ENCODE data around the gene PTBP2.

The PTBP2 gene

GRCh38 chr1:96713649-96714048, 7.9 kb upstream of the PTBP2 start:
- no peak for TF ChIP-seq ELF4 (IDR thresholded peaks at IDR 0.05)
- no peak for TF ChIP-seq NFRKB (IDR thresholded peaks at IDR 0.05)
- no peak for TF ChIP-seq BHLHE40 (IDR thresholded peaks at IDR 0.05; ENCODE audit: borderline replicate concordance)
- TF ChIP-seq FOXK2 (IDR thresholded peaks at IDR 0.05) = no peak
- no peak for TF ChIP-seq SUZ12 (IDR thresholded peaks at IDR 0.05)
- no peak for TF ChIP-seq TARDBP (IDR thresholded peaks at IDR 0.05)
- no peak for TF ChIP-seq LEF1 (IDR thresholded peaks at IDR 0.05; ENCODE audit: borderline replicate concordance)
- TF ChIP-seq FOXA1 (IDR thresholded peaks at IDR 0.05) = no peak
- TF ChIP-seq L3MBTL2 (conservative IDR thresholded peaks at IDR 0.05) = no peak
- ChIA-PET POLR2A (no interaction called here), CTCF (no interaction called here)
- DNase-seq (ENCODE audit: extremely low spot score) = no peak

GRCh38 chr1:96714881-96715280, 6.7 kb upstream of the PTBP2 start:
- POLR2A ChIA-PET = interaction anchor here (0.6 kb wide), 1 partner anchor 1327 kb away, joined by 3 read pairs; no protein-coding TSS in a partner anchor
- no peak for TF ChIP-seq FOXM1 (IDR thresholded peaks at IDR 0.05; ENCODE audit: borderline replicate concordance)
- TF ChIP-seq ARNT (IDR thresholded peaks at IDR 0.05) = no peak
- TF ChIP-seq TARDBP (IDR thresholded peaks at IDR 0.05) = no peak
- TF ChIP-seq LEF1 (IDR thresholded peaks at IDR 0.05; ENCODE audit: borderline replicate concordance) = no peak
- no peak for DNase-seq (ENCODE audit: extremely low spot score)
- CTCF ChIA-PET = no interaction called here

- TF ChIP-seq L3MBTL2 (conservative IDR thresholded peaks at IDR 0.05) = no peak
- no peak for TF ChIP-seq PKNOX1 (IDR thresholded peaks at IDR 0.05)
- TF ChIP-seq CTBP1 (IDR thresholded peaks at IDR 0.05; ENCODE audit: borderline replicate concordance) = no peak
- TF ChIP-seq FOXA1 (IDR thresholded peaks at IDR 0.05) = no peak
- ChIA-PET CTCF (no interaction called here), POLR2A (interaction anchor here (0.6 kb wide), 1 partner anchor 1326 kb away, joined by 3 read pairs; no protein-coding TSS in a partner anchor)
- DNase-seq (ENCODE audit: extremely low spot score) = no peak
Observed at GRCh38 chr1:96715482-96715881, 6.1 kb upstream of the PTBP2 start.

DNA sequence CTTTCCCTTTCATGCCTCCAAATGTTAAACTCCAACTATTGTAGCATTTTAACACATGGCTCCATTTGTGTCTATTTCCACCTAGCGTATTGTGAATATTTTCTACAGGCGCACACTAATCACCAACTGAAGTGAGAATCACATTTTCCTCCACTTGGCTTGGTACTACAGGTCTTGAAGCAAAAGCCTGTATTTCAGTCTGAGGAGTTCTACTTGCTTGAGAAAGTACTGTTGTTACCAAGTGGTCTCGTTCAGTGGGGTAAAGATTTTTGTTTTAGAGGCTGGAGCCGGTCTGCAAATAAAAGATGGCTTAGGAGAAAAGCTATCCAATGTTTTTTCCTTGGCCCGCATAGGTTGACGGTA, 550 bp upstream of the PTBP2 start:
- CTCF ChIA-PET = no interaction called here
- TF ChIP-seq NFRKB (IDR thresholded peaks at IDR 0.05) (no peak), ELF4 (IDR thresholded peaks at IDR 0.05) (no peak), HDGF (IDR thresholded peaks at IDR 0.05; ENCODE audit: borderline replicate concordance) (no peak)
- POLR2A ChIA-PET = interaction anchor here (1.0 to 1.1 kb wide), 6 partner anchors 9 to 23 kb away, joined by 3 to 6 read pairs (median 4); no protein-coding TSS in a partner anchor
- no peak for DNase-seq (ENCODE audit: extremely low spot score)

DNA sequence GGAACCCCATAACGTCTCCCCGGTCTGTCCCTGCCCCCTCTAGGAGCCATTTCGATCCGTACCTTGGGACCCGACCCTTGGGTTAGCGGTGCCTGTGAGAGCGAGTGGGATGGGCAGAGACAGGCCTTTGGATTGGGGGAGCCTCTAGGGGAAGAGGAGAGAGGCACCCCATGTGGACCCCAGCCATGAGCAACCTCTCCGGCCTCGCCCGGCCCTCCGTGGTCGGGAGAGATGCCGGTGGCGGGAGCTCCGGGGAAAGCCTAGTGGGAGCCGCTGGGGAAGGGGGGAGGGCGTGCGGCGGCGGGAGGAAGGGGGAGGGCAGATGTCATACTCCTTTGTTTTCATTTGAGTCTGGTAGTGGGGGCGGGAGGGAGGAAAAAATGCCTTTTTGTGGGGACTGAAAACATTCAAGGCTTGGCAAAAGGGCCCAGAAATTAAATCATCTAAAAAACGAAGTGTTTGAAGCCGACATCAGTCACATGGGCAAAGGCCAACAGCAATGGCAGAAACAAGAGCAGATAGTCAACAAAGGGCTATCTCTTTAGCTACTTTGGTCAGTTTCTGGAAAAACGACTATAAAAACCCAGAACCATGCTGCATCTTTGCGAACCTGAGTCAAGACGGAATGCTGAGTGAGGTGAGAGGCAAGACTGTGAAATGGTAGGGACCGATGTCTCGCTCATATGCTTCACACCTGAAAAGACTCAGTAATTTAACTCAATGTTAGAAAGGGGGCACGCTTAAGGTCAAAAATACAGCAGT, 758 bp downstream of the PTBP2 start:
- peak; percentile 69 for DNase-seq (ENCODE audit: extremely low spot score)
- ChIA-PET CTCF (no interaction called here), POLR2A (interaction anchor here (0.7 to 1.1 kb wide), 4 partner anchors 10 to 22 kb away, joined by 3 to 6 read pairs (median 3); no protein-coding TSS in a partner anchor)
- TF ChIP-seq L3MBTL2 (conservative IDR thresholded peaks at IDR 0.05) (peak; percentile 11; the same call in 1 of the 2 replicates), HDGF (IDR thresholded peaks at IDR 0.05; ENCODE audit: borderline replicate concordance) (no peak)

- DNase-seq (ENCODE audit: extremely low spot score) = no peak
- ChIA-PET POLR2A (no interaction called here), CTCF (no interaction called here)
- TF ChIP-seq SUZ12 (IDR thresholded peaks at IDR 0.05) = no peak
- TF ChIP-seq TARDBP (IDR thresholded peaks at IDR 0.05) = no peak
- TF ChIP-seq FOXA1 (IDR thresholded peaks at IDR 0.05) = no peak
- no peak for TF ChIP-seq LEF1 (IDR thresholded peaks at IDR 0.05; ENCODE audit: borderline replicate concordance)
- no peak for TF ChIP-seq FOXM1 (IDR thresholded peaks at IDR 0.05; ENCODE audit: borderline replicate concordance)
Observed at GRCh38 chr1:96722958-96723357, 1.4 kb downstream of the PTBP2 start.

DNA sequence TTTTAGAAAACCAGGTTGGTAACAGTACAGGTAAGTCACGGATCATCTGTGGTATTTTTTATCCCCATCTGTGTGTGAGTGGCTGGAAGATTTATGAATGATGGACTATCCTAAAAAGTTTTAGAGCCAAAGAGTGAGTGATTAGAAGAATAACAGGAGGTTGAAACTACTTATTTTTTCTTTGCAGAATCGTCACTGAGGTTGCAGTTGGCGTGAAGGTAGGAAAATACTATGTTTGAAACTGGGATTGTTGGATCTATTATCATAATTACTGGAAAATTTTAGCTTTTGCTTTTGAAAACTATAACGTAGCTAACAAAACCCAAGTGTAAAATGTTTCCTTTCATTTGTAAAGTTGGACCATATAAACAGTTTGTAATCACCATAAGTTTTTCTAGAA, 1.8 kb downstream of the PTBP2 start:
- ChIA-PET POLR2A (no interaction called here), CTCF (interaction anchor here (0.7 kb wide), 1 partner anchor 1564 kb away, joined by 3 read pairs; no protein-coding TSS in a partner anchor)
- TF ChIP-seq FOXM1 (IDR thresholded peaks at IDR 0.05; ENCODE audit: borderline replicate concordance) (no peak), PKNOX1 (IDR thresholded peaks at IDR 0.05) (no peak), CTBP1 (IDR thresholded peaks at IDR 0.05; ENCODE audit: borderline replicate concordance) (no peak), SP1 (IDR thresholded peaks at IDR 0.05) (no peak), ELF4 (IDR thresholded peaks at IDR 0.05) (no peak), ARNT (IDR thresholded peaks at IDR 0.05) (no peak), LEF1 (IDR thresholded peaks at IDR 0.05; ENCODE audit: borderline replicate concordance) (no peak), FOXK2 (IDR thresholded peaks at IDR 0.05) (no peak), FOXA1 (IDR thresholded peaks at IDR 0.05) (no peak), HDGF (IDR thresholded peaks at IDR 0.05; ENCODE audit: borderline replicate concordance) (no peak), NFRKB (IDR thresholded peaks at IDR 0.05) (no peak), BHLHE40 (IDR thresholded peaks at IDR 0.05; ENCODE audit: borderline replicate concordance) (no peak), L3MBTL2 (conservative IDR thresholded peaks at IDR 0.05) (no peak)
- DNase-seq (ENCODE audit: extremely low spot score) = no peak

- no peak for TF ChIP-seq FOXM1 (IDR thresholded peaks at IDR 0.05; ENCODE audit: borderline replicate concordance)
- TF ChIP-seq PKNOX1 (IDR thresholded peaks at IDR 0.05) = no peak
- TF ChIP-seq ZNF384 (IDR thresholded peaks at IDR 0.05) = no peak
- TF ChIP-seq ARNT (IDR thresholded peaks at IDR 0.05) = no peak
- TF ChIP-seq L3MBTL2 (conservative IDR thresholded peaks at IDR 0.05) = no peak
- TF ChIP-seq TARDBP (IDR thresholded peaks at IDR 0.05) = no peak
- ChIA-PET POLR2A (no interaction called here), CTCF (interaction anchor here (0.7 kb wide), 1 partner anchor 1563 kb away, joined by 3 read pairs; no protein-coding TSS in a partner anchor)
- DNase-seq (ENCODE audit: extremely low spot score) = no peak
Observed at GRCh38 chr1:96723936-96724335, 2.4 kb downstream of the PTBP2 start.

Measured in HEK293T (cell line).